HL-60/S4 treated with retinoic acid at 250 ng/mL for 4 days and 3 days (cell line): ENCODE measurements around the gene SPTBN4.
"Not testable (repeated sequence)": the region's sequence is repeated elsewhere in the genome, so short reads cannot be mapped to it uniquely, and the experiment has no call there.

Source experiments
- in situ Hi-C: fragments of 300-500 bp; cut with MboI; formaldehyde crosslinking; loops from 2 replicates; pipeline ENCODE4 v1.7.0; 2022; ENCODE audit warnings: low sequenced_read_pairs

The SPTBN4 gene

DNA sequence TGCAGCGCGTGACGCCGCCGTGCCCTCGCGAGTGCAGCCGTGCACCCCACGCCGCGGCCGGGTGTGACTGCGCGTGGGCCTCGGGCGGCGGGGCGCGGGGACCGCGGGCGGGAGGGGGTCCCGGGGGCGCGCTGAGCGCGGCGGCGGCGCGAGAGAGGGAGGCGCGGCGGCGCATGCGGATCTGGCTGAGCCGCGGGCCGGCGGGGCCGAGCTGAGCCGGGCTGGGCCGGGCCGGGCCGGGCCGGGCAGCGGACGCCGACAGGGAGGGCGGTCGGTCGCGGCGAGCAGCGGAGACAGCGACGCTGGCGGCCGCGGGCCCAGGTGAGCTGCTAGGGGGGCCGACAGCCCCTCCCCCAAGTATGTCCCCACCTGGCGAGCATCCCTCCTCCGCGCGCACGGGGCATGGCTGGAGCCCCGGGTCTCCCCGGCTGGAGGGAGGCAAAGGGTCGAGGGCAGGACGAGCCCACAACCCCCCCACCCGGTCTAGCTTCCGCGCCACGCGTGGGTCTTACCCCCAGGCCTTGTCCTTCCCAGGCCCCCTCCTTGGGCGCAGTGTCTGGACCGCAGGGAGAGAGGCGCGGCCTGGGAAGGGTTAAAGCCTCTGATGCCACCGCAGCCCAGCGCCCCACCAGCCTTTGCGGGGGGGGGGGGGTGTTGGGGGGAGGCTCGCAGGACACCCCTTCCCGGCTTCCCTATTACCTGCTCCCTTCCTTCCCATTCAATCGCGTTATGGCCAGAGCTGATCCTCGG is at the start of gene SPTBN4:
Gene SPTBN4, plus strand, starts transcription at position 17 of the 750 bp plus-strand sequence. CDS start 5,621 bp downstream, outside the sequence.
- in situ Hi-C loops = no loop called here

DNA sequence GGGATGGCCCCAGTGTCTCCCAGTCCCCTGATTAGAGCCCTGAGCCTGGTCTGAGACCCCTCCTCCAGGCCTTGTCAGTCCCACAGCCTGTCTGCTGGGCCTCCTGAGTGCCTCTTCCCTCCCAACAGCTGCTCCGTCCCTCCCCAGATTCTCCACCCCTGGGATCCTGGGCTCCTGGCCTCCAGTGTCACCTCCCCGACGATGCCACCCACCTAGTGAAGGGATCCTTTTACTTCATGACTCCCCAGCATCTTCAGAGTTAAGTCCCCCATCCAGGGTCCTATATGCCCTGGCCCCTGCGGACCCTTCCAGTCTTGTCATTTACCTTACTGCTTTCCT is 49.2 kb upstream of the SPTBN4 start:
- in situ Hi-C loops = no loop called here

DNA sequence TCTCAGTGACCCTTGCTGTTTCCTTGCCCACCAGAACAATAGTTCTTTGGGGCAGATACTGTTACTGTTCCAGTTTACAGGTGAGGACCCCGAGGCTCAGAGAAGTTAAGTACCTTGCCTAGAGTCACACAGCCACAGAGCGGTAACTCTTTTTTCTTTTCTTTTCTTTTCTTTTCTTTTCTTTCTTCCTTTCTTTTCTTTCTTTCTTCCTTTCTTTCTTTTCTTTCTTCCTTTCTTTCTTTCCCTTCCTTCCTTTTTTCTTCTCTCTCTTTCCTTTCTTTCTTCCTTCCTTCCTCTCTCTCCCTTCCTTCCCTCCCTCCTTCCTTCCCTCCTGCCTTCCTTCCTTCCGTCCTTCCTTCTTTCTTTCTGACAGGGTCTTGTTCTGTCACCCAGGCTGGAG is 48.8 kb upstream of the SPTBN4 start:
- in situ Hi-C loops = no loop called here

DNA sequence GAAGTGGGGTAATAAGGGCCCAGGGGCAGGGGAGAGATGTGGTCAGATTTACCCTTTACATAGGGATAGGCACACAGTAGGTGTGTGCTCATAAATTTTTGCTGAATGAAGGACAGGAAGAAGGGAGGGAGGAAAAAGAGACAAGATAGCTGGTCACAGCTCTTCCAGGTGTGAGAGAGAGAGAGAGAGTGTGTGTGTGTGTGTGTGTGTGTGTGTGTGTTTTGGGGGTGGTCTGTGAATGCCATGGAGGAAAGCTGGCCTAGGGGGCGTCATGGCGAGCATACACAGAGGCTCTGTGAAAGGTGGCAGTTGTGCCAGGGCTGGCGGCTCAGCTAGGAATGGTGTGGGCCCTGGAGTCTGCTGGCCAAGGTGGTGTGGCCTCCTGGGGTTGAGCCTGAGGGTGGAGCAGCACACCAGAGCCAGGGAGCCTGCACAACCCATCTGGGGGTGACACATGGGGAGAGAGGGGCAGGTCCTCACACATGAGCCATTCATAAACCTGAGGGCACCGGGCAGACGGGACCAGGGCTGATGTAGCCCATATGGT is 47.7 kb upstream of the SPTBN4 start:
- in situ Hi-C loops = no loop called here

DNA sequence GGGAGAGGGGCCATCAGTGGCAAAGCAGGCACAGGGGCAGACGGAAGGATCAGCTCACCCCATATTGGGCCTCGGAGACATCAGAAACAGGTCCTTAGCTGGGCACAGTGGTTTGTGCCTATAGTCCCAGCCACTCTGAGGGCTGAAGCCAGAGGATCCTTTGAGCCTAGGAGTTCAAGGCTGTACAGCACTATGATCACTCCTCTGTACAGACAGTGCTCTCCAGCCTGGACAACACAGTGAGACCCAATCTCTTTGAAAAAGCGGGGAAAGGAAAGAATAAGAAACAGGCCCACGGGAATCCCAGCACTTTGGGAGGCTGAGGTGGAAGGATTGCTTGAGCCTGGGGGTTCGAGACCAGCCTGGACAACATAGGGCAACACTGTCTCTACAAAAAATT is 47.0 kb upstream of the SPTBN4 start:
- in situ Hi-C loops = no loop called here

DNA sequence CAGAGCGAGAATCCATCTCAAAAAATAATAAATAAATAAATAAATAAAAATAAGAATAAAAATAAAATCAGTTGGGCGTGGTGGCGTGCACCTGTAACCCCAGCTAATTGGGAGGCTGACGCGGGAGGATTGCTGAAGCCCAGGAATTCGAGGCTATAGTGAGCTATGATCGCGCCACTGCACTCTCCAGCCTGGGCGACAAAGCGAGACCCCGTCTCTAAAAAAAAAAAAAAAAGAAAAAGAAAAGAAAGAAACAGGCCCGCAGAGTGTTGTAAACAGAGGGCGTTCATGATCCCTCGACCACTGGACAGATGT is 46.4 kb upstream of the SPTBN4 start:
- in situ Hi-C loops = no loop called here

DNA sequence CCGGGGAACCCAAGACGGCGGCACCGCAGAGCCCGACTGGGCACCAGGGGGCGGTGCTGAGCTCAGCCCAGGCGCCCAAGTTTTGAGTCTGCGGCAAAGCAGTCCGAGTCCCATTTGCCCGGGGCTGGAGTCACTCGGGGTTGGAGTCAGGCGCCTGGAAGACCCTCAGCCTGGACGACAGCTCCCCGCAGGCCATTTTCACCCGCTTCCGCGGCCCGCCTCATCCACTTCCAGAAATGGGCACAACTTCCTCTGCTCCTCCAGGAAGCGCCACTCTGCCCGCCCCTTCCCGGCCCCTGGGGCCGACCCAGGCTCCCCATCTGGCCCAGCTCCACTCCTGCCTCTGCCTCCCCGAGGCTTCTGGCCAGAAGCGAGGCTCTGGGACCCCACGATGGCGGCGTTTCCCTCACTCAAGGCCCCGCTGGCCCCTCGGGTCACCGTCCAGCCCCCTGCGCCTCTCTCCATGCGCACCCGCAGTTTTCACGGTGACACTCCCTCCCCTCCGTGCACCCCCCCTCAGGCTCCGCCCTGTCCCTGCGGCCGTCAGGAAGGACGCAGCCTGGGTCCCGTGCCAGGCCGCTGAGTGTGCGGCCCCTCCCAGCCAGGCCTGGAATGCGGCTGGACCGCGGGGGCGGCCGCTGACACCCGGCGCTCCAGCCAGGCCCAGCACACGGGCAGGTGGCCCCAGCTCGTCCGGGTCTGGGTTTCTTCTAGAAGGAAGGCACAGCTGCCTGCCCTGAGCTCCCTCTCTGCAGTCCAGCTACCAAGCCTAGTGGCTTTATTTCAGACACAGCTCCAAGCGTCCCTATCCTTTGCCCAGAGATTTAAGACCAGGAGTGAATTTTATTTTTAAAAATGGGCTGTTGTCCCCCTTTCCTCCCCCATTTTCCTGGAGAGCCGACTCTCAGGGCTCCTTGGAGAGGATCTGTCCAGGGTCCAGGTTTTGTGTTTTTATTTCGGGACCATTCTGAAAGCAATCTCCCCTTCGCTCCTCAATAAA is 45.7 kb upstream of the SPTBN4 start:
- in situ Hi-C loops = no loop called here

DNA sequence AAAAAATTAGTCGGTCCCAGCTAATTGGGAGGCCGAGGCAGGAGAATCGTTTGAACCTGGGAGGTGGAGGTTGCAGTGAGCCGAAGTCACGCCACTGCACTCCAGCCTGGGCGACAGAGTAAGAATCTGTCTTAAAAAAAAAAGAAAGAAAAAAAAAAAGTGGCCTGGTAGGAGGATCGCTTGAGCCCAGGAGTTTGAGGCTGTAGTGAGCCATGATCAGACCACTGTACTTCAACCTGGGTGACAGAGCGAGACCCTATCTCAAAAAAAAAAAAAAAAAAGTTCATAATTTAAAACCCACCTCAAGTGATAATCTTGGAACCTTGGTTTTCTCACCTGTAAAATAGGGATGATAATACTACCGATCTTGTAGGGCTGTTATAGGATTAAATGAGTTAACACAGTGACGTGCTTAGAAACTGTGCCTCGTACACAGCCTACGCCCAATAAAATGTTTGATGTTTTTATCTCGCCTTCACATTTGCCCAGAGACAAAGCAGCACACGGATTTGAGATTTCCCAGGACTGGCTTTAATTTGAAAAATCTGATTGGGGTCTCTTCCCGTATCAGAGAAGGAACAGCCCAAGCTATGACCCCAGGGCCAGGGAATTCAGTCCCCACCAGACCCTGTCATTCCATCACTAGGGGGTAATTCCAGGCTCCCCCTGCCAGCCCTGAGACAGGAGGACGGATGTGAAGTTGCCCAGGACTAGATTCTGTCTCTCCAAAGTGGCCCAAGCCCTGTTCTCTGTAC is 44.6 kb upstream of the SPTBN4 start:
- in situ Hi-C loops = no loop called here

DNA sequence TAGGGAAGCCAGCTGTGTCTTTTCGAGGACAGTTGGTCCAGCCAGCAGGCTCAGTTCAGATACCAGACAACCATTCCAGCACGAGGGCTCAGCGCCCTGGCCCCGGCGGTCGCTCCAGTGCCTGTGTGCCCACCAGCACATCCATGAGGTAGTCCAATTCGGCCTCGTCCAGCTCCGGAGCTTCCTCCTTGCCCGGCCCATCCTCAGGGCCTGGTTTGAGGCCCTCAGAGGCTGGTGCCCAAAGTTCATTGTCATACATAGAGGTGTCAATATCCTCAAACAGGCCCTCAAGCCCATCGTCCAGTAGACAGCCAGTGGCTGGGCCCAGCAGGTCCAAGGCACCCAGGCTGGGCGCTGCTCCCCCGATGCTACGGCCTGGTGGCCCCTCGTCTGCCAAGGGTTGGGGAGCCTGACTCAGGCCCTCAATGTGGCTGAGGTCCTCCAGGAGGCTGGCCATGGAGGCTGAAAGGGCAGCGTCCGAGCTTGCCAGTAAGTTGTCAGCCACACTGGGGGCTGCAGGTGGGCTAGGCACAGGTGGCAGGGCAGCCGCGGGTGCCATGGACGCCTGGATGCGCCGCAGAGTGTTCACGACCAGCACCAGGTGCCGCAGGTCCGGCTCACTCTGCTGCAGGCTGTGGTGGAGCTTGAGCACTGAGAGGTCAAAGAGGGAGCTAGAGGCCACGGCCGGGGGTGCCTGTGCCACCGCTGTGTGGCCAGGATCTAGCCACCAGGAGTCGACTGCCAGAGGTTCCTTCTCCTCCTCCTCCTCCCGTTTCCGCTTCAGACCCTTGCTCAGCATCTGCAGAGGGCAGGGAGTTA is 43.8 kb upstream of the SPTBN4 start:
- in situ Hi-C loops = no loop called here

DNA sequence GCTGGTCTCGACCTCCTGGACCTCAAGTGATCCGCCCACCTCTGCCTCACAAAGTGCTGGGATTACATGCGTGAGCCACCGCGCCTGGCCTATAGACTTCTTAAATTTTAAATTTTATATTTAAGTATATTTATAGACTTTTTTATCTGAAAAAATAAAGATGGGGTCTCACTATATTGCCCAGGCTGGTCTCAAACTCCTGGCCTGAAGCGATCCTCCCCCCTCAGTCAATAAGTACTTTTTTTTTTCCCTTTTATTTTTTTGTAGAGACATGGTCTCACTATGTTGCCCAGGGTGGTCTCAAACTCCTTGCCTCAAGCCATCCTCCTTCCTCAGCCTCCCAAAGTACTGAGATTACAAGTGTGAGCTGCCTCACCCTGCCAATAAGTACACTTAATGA is 42.9 kb upstream of the SPTBN4 start:
- in situ Hi-C loops = no loop called here

DNA sequence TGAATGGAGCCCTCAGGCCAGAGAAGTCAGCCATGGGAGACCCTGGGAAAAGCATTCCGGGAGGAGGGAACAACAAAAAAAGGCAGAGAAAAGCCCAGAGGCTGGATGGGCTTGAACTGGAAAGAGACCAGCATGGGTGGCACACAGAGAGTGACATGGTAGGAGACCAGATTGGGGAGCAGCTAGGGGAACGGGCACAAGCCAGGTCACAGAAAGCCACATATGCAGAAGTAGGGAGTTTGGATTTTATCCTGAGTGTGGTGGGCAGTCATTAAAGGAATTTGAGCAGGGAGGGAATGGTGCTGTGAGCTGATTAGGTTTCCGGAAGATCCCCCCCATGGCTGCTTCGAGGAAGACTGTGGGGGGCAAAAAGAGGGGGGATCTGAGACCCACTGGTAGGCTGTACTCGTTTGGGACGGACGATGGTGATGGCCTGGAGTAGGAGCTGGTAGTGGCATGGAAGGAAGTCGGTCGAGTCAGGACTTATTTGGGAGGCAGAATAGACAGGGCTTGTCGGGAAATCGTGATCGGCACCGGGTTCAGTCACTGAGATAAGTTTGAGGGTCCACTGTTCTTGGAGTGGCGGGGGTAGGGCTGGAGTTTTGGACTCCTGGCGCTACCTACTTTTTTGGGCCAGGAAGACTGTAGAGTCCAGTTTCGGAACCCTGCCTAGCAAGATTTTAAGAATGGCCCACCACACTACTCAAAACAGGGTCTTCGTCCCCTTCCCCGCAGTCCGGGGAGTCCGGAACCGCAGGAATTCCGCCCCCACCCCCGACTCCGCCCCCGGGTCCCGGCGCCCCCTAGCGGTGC is 42.0 kb upstream of the SPTBN4 start:
- in situ Hi-C loops = no loop called here

DNA sequence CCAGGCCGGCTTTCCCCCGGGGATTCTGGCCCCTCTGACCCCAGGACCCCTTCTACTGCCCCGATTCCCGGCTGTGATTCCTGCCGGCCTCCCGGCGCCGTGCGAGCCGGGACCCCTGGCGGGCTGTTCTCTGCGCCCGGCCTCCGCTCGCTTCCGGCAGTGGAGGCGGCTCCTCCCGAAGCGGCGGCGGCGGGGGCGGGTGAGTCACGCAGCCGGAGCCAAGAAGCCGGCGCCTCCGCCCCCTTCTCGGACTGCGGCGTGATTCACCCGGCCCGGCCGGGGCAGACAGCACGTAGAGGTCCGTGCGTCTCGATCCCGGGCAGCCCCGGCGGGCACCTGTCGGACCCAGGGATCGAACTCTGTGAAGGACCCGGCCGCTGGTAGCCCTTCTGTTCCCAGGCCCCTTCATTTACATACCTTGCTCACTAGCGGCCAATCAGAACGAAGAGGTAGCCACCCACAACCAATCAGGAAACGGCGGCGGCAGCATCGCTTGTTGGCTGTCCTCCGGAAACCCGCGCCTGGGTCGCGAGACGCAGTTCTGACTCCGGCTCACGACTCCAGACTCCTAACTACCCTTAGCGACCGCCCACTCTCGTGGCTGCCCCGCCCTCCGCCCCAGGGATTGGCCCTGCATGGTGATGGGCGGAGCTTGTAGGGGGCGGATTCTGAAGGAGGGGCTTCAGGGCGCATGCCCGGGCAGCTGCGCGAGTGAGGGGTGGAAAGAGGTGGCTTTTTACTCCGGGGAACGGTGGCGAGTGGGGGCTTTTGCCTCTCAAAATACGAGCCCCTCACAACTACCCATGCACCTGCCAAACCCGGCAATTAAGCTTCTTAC is 41.1 kb upstream of the SPTBN4 start, which contains the start of gene SERTAD1:
Gene SERTAD1, minus strand, starts transcription at position 543 of the 838 bp plus-strand sequence. CDS start 2,446 bp downstream, outside the sequence.
- in situ Hi-C loops = no loop called here

DNA sequence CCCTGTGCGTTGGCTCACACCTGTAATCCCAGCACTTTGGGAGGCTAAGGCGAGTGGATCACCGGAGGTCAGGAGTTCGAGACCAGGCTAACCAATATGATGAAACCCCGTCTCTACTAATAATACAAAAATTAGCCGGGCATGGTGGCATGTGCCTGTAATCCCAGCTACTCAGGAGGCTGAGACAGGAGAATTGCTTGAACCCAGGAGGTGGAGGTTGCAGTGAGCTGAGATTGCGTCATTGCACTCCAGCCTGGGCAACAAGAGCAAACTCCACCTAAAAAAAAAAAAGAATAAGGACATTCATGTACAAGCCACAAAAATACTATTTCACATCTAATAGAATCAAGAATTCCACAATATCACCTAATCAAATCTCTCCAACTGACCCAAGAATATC is 38.6 kb upstream of the SPTBN4 start:
- in situ Hi-C loops = not testable (repeated sequence)

DNA sequence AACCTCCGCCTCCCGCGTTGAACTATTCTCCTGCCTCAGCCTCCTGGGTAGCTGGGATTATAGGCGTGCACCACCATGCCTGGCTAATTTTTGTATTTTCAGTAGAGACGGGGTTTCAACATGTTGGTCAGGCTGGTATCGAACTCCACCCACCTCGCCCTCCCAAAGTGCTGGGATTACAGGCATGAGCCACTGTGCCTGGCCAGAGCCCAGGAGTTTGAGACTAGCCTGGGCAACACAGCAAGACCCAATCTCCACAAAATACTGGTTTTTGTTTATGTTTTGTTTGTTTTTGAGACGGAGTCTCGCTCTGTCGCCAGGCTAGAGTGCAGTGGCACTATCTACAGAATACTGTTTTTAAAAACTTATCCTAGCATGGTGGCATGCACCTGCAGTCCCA is 36.6 kb upstream of the SPTBN4 start:
- in situ Hi-C loops = not testable (repeated sequence)

DNA sequence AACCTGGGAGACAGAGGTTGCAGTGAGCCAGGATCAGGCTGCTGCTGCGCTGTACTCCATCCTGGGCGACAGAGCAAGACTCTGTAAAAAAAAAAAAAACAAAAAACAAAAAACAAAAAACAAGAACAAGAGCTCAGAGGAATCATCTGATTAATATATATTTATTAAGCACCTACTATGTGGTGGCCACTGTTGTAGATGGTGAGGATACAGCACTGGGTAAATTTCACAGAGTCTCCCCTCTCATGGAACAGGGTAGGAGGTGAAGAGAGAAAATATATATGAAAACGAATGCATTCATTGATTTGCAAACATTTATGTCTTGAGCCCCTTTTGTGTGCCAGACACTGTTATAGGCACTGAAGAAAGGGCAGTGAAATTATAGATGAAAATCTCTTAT is 35.1 kb upstream of the SPTBN4 start:
- in situ Hi-C loops = no loop called here

DNA sequence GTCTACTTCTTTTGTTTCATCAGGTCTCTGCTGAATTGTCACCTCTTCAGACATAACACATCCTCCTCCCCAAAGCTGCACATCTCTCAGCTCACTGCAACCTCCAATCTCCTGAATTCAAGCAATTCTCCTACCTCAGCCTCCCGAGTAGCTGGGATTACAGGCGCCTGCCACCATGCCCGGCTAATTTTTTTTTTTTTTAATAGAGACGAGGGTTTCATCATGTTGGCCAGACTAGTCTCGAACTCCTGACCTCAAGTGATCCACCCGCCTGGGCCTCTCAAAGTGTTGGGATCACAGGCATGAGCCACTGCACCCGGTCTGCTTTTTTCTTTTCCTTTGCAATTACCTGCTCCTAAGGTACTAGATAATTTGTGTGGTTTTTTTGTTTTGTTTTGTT is 34.0 kb upstream of the SPTBN4 start:
- in situ Hi-C loops = not testable (repeated sequence)

DNA sequence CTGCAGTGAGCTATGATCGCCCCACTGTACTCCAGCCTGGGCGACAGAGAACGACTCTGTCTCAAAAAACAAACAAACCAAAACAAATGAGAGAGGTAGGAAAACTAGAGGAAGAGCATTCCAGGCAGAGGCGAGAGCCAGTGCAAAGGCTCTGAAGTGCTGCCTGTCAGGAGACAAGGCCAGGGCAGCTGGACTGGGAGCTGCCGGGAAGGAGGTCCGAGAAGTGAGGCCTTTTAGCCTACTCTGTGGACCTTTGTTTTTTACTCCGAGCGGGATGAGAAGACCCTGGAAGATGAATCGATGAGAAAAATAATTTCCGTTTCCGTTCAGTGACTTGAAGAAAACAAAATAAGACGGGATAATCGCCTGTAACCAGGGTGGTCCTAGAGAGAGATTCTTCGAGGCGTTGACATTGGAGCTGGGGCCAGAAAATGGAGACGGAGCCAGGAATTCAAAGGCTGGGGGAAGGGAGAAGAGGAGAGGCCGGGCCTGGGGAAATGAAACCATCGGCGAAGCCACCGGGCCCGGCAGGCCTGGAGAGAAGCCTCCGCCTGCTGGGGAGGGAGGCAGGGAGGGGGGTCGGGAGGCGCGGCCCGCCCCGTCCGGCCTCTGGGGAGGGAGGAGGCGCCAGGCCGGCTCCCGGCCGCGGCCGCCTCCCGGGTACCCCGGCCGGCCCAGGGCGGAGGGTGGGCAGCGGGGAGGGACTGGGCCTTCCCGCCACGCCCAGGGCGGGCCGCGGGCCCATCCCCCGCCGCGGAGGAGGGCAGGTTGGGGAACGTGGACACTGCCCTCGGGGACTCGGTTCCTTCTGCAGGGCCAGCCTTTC is 33.2 kb upstream of the SPTBN4 start:
- in situ Hi-C loops = no loop called here

DNA sequence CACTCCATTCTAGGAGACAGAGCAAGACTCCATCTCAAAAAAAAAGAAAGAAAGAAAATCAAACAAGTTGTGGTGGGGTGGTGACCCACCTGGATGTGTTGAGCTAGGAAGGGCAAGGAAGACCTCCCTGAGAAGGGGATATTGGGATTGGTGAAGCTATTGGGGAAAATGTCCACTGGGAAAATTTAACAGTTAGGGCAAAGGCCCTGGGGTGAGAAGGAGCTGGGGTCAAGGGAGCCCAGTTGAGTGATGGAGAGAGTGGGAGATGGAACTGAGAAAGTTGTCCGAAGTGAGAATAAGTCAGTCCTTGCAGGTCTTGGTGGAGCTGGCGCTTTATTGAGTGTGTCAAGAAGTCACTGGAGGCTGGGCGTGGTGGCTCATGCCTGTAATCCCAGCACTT is 28.5 kb upstream of the SPTBN4 start:
- in situ Hi-C loops = no loop called here
